Left cardiac atrium (tissue), 4 donors: ENCODE data around the gene APBA2. TPM values are rescaled to one million over a fixed set of nuclear protein-coding genes. Genes with fewer than 3 reads are reported as not detected.
"Not testable (repeated sequence)": the region's sequence is repeated elsewhere in the genome, so short reads cannot be mapped to it uniquely, and the experiment has no call there.

Experiments
- ATAC-seq, 2 donors: fragments of 200-7000 bp; cut with Tn5 transposase; one replicate each; pipeline ENCODE4 v1.9.1; 2020; ENCODE audit warnings: mild to moderate bottlenecking in 2 of 2, moderate library complexity in 2 of 2
- DNase-seq: peaks from one replicate; pipeline ENCODE4 v3.0.0-alpha.2; 2020
- intact Hi-C, 2 donors: fragments of 100-400 bp; cut with DNase I; formaldehyde crosslinking; loops; one replicate each; pipeline versions ENCODE4 v1.14.1 to v1.15.1; 2022 to 2023
- total RNA-seq, 2 donors: library from RNA; stranded (reverse); fragmentation: NEBNext Ultra II Directional; extraction: Animal tissue kit (Norgen Biotek cat#: 25700); gene quantifications; one replicate each; pipeline ENCODE4 v1.2.1, GENCODE V29; 2021
- donor health status: DM: no; HTN: yes; CAD: no.
- donor health status: DM: no; HTN: yes; CAD: no; lungs with severe emphysema.
- donor health status: DM: yes; HTN: yes; CAD: no.
- donor health status: Dilated cardiomyopathy.

APBA2 gene
- total RNA-seq, 2 donors from 2014 or later, result 0.73 to 0.85 TPM

GRCh38 chr15:29012097-29012496 lies 126.3 kb downstream of the APBA2 start:
- intact Hi-C loops, result no loop called here
- no peak for ATAC-seq
- no peak for DNase-seq

- ATAC-seq, result no peak
- intact Hi-C loops, result no loop called here
- no peak for DNase-seq
Observed at GRCh38 chr15:29014493-29014892, 128.7 kb downstream of the APBA2 start.

- no peak for ATAC-seq
- DNase-seq, result no peak
- intact Hi-C loops, result no loop called here
Observed at GRCh38 chr15:29016518-29016917, 130.7 kb downstream of the APBA2 start.

GRCh38 chr15:29018120-29018805 lies 132.5 kb downstream of the APBA2 start:
- DNase-seq (no peak), ATAC-seq (no peak)
- intact Hi-C loops, result no loop called here

GRCh38 chr15:29018995-29019976 lies 133.5 kb downstream of the APBA2 start:
- ATAC-seq (no peak), DNase-seq (no peak)
- intact Hi-C loops, result no loop called here

GRCh38 chr15:29021857-29022256 lies 136.1 kb downstream of the APBA2 start:
- no peak for DNase-seq
- ATAC-seq, result no peak
- intact Hi-C loops, result no loop called here

GRCh38 chr15:29024662-29025061 lies 138.9 kb downstream of the APBA2 start:
- no peak for DNase-seq

GRCh38 chr15:29025411-29025810 lies 139.6 kb downstream of the APBA2 start:
- intact Hi-C loops, ATAC-seq, DNase-seq: not testable (repeated sequence)

More at GRCh38 chr15:29024662-29025061, 138.9 kb downstream of the APBA2 start:
- no peak for ATAC-seq
- intact Hi-C loops, result no loop called here

GRCh38 chr15:29028158-29028557 lies 142.4 kb downstream of the APBA2 start:
- ATAC-seq, intact Hi-C loops: not testable (repeated sequence)

GRCh38 chr15:29029651-29030195 lies 143.9 kb downstream of the APBA2 start:
- no peak for ATAC-seq

More at GRCh38 chr15:29028158-29028557, 142.4 kb downstream of the APBA2 start:
- DNase-seq, result not testable (repeated sequence)

GRCh38 chr15:29031502-29032228 lies 145.9 kb downstream of the APBA2 start:
- DNase-seq (no peak), ATAC-seq (no peak)

More at GRCh38 chr15:29029651-29030195, 143.9 kb downstream of the APBA2 start:
- DNase-seq, result no peak
- intact Hi-C loops, result no loop called here

GRCh38 chr15:29032229-29032625 lies 146.5 kb downstream of the APBA2 start:
- ATAC-seq (no peak), DNase-seq (no peak)
- intact Hi-C loops, result no loop called here

More at GRCh38 chr15:29031502-29032228, 145.9 kb downstream of the APBA2 start:
- intact Hi-C loops, result no loop called here

GRCh38 chr15:29032751-29033150 lies 147.0 kb downstream of the APBA2 start:
- DNase-seq (no peak), ATAC-seq (no peak)
- intact Hi-C loops, result no loop called here

GRCh38 chr15:29034151-29034550 lies 148.4 kb downstream of the APBA2 start:
- intact Hi-C loops, result no loop called here
- ATAC-seq (no peak), DNase-seq (no peak)

- DNase-seq (no peak), ATAC-seq (no peak)
- intact Hi-C loops, result no loop called here
Observed at GRCh38 chr15:29034593-29035335, 149.0 kb downstream of the APBA2 start.

GRCh38 chr15:29035336-29036285 lies 149.8 kb downstream of the APBA2 start:
- no peak for ATAC-seq
- DNase-seq, result no peak
- intact Hi-C loops, result no loop called here

GRCh38 chr15:29037997-29038705 lies 152.4 kb downstream of the APBA2 start:
- ATAC-seq (no peak), DNase-seq (no peak)
- intact Hi-C loops, result no loop called here
